GM19452 (cell line): ENCODE measurements around the gene CLIP3.

Experiments
- ATAC-seq: cut with Tn5 transposase; IDR thresholded peaks from one replicate; pipeline ENCODE4 v1.9.1; 2021; ENCODE audit not compliant: unreplicated experiment

Gene CLIP3

GRCh38 chr19:36009633-36010379 is 22.9 kb downstream of the CLIP3 start:
- no peak for ATAC-seq

GRCh38 chr19:36009220-36009619 is 23.5 kb downstream of the CLIP3 start:
- no peak for ATAC-seq

- no peak for ATAC-seq
These were observed 24.2 kb downstream of the CLIP3 start, which contains the start of gene SYNE4 for GRCh38 chr19:36008336-36008978. TSS of gene SYNE4 (minus strand) at chr19:36008813. CDS start at chr19:36008681, 132 bp downstream.

GRCh38 chr19:36006955-36007354 is 25.7 kb downstream of the CLIP3 start:
- ATAC-seq, result no peak

GRCh38 chr19:36003284-36003683 is 29.4 kb downstream of the CLIP3 start:
- no peak for ATAC-seq

GRCh38 chr19:36001605-36002004 is 31.1 kb downstream of the CLIP3 start:
- no peak for ATAC-seq

GRCh38 chr19:35996777-35997176 is 35.9 kb downstream of the CLIP3 start:
- ATAC-seq, result no peak

GRCh38 chr19:35995048-35995993 is 37.4 kb downstream of the CLIP3 start, which contains the start of gene SDHAF1:
TSS of gene SDHAF1 (plus strand) at chr19:35995188. CDS start at chr19:35995275, 87 bp downstream.
- ATAC-seq, result peak; percentile 86

GRCh38 chr19:35993923-35994598 is 38.6 kb downstream of the CLIP3 start:
- ATAC-seq, result no peak

GRCh38 chr19:35992907-35993765 is 39.5 kb downstream of the CLIP3 start:
- no peak for ATAC-seq

- ATAC-seq, result no peak
These were observed 40.8 kb downstream of the CLIP3 start for GRCh38 chr19:35991731-35992450.

GRCh38 chr19:35990771-35991730 is 41.6 kb downstream of the CLIP3 start:
- ATAC-seq, result no peak

GRCh38 chr19:35990156-35990555 is 42.5 kb downstream of the CLIP3 start:
- ATAC-seq, result no peak

GRCh38 chr19:35988824-35989223 is 43.8 kb downstream of the CLIP3 start:
- no peak for ATAC-seq

GRCh38 chr19:35987571-35987896 is 45.1 kb downstream of the CLIP3 start:
- no peak for ATAC-seq

GRCh38 chr19:35986664-35987570 is 45.8 kb downstream of the CLIP3 start:
- ATAC-seq, result no peak

- no peak for ATAC-seq
These were observed 46.6 kb downstream of the CLIP3 start for GRCh38 chr19:35986111-35986510.
